Measurements from ENCODE around the gene ABCA13.

The ABCA13 gene

DNA sequence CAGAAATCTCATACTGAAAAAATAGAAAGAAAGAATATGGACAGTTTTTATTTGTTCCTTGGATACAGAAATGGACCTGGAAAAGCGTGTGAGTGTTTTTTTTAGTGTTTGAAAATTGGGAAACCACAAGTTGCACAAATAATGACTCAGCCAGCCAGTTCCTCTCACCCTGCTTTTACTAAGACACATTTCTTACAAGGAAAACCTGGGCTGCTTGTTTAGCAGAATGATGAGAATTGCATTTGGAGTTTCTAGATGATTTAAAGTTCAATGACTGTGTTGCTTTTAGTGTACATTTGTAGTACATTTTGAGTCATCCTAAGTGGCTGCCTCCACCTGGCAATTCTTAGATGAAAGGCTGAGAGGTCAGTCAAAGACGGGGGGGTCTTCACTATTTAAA is 218.7 kb downstream of the ABCA13 start:
- DNase-seq: no peak

DNA sequence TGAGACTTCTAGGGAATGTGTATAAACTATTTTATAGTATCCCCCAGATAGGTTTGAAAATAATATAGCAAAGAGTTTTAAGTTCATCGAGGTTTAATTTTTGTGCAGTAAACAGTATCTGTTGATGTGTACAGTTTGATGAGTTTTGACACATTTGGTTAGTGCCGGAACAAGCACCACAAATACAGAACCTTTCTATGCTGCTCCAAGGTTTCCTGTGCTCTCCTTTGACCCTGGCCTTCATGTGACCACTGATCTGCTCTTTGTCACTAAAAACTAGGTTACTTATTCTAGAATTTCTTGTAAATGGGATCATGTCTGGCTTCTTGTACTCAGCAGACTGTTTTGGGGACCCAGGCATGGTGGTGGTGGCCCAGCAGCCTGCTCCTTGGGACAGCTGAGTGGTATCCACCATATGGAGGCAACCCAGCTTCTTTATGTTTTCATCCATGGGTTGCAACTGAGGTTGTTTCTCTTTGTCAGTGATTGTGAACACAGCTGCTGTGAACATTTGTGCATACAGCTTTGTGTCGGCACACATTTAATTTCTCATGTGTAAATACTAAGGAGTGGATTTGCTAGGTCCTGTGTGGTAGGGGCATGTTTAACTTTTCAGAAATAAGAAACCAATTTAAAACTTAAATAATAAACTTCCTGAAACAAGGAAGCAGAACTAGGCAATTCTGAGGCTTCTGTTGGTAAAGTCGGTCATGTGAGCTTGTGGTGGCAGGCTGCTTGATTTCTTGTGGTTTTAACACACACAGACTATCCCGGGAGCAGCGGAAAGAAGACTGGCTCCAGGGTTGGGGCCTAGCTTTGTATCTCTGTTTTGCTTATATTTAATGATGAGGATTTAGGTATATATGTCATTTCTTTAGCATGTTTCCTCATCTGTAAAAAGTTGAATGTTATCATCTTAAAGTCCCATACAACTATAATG is 219.4 kb downstream of the ABCA13 start:
- no peak for DNase-seq

DNA sequence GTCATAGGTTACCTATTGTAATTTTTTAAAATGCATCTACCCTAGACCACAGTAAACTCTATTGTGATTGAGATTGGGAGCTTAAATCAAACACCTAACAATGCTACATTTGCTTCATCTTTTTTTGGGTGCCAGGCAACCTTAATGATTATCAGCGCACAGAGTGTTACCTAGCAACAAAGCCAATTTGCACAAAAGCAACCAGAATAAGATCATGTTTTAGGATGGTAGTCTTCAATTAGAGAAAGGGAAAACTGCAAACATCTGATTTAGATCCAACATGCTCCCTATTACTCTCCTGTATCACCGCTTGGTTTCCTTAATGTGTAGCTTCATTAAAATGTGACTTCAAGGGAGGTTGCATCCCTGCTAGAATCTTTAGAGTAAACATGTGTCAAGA is 226.9 kb downstream of the ABCA13 start:
- DNase-seq: no peak

DNA sequence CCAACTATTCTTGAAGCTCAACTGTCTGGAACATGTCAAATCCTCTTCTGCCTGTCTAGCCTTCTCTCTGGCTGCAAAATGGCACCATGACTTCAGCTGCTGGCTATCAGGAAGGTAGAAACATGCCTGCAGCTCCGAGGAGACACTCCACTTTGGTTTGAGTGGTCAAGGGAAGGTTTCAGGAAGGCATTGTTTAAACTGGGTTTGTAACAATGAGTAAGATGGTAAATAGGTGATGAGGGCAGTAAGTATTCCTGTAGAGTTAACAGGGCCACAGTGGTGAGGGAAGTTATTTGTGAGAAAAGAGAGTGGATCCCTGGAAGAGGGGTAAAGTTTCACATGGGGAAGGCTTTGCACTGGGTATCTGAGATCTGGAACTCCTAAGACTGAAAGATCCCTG is 231.5 kb downstream of the ABCA13 start:
- no peak for DNase-seq

DNA sequence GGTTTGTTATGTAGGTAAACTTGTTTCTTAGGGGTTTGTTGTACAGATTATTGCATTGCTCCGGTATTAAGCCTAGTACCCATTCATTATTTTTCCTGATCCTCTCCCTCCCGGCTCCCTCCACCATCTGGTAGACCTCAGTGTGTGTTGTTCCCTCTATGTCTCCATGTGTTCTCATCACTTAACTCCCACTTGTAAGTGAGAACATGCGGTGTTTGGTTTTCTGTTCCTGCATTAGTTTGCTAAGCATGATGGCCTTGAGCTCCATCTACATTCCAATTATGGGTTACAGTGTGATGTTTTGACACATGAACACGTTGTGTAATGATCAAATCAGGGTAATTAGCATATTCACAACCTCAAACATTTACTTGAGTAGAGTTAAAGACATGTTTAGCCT is 237.5 kb downstream of the ABCA13 start:
- no peak for DNase-seq

DNA sequence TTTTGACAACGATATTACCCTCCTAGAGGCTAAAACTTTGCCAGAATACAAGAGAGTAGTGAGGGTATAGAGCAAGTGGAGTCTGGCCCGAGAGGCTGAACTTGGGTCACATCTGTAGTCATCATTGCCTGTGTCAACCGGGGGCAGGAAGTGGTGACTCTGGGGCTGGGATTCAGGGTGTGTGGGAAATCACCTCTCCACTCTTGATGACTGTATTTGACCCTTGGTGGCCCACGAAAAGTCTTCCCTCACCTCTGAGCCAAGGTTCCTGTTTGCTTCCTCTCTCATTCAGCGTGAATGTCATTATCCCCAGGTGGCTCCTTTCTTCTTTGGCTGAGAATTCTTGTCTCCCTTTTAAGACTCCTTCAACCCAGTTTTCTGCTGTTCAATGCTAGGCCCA is 240.4 kb downstream of the ABCA13 start:
- DNase-seq: no peak

DNA sequence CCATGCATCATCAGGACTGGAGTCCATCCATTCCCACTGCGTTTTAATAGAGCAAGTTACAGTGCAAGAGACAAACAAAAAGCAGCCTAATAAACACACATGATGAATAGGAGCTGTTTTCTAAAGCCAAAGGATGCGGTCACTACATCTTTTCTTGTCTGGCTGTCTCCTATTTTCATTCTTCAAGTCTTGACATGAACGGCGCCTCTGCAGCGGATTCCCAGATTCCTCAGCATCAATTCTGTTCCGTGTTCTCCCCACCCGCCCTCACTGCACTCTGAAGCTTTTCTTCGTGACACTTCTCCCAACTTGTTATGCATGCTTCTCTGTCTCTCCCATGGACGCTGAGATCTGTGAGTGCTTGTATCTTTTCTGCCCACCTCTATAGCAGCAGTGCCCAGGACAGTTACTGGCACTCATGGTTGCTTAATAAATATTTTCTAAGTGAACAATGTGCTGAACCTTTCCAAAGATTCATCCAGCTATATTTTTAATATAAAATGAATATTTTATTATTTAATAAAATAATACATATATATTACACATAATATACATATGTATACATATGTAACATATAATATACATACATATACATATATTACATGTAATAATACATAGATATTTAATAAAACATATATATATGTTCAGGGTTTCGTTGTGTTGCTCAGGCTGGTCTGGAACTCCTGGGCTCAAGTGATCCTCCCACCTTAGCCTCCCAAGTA is 242.9 kb downstream of the ABCA13 start:
- no peak for DNase-seq

DNA sequence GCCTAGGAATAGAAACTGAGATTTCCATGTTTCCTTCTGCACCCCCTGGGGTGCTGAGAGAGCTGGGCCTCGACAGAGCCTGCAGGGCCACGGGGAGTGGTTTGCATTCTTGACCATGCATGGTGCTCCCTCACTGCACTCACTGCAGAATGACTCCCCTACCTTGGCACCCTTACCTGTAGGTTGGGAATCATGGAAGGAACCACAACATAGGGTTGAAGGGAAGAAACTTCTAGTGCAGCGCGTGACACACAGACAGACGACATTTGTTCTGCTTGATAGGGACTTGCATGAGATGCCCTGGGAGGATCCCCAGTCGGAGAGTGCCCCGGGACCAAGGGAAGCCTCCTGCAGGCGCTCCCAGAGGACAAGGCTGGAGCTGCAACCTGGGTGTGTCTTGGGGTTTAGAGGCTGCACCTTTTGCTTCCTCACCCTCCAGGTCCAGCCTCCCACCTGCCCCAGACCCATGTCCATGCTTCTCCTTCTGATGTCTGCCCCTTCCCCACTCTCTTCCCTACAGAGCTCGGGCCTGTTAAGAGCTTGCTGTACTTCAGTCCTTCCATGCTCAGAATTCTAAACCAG is 245.2 kb downstream of the ABCA13 start:
- DNase-seq: no peak

DNA sequence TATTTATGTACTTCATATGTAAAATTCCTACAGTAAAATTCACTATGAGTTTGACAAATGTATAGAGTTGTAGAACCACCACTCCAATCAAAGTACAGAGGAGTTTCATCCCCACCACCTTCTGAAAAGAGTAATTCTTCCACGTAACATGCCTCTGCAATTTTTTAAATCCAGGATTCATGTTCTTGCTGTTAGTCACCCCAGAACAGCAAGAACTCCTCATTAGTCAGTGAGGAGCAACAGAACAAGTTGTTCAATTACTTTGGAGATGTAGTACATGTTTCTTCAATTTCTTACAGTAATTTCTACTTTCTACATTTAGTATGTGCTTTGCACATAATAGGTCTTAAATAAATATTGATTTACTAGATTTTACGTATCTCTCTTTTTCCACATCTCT is 248.1 kb downstream of the ABCA13 start:
- no peak for DNase-seq

DNA sequence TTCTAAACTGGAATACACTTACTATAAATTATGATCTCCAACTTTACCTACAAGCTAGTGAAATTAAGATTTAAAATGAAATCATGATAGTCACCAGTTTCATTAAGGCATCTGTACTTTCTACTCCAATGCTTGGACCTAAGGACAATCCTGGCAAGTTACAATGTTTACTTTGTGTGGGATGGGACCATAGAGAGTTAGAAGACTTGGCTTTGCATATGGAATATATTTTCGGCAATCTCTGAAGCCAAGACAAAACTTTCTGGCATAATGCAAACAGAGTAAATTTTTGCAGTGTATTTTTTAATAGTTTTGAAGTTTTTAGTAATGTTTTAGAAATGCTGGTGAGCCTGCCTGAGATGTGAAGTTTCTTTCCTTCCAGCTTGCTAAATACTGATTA is 248.9 kb downstream of the ABCA13 start:
- no peak for DNase-seq

DNA sequence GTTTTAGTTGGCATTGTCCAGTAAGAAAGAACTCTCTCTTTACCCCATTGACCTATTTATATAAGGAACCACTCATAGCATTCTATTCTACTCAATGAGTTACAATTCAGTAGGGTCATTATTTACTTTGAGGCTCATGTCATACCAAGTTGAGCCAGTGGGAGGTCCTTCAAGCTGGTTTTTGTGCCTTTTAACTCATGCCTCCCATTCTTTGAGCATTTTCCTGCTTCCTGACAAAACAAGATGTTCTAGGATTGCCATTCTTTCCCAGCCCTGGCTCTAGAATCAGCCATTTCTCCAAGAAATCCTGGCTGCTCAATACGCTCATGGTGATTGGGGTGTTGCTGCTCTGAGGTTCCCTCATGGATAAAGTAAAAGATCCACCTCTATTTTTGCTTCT is 250.1 kb downstream of the ABCA13 start:
- no peak for DNase-seq

DNA sequence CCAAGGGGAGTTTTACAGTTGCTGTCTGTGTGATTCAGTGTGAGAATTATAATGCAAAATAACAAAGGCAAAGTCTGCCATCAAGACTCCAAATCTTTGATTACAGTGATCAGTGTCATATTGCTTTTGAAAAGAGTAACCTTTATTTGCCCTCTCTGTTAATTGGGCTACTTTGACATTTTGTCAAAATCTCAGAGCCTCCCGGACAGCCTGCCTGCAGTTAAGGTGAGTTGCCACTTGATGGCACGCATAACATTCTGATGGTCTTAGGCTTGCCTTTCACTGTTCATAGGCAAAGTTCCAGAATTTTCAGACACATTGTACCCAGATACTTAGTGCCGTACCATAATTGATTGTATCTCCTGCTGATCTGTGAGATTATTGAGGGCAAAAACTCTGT is 253.5 kb downstream of the ABCA13 start:
- DNase-seq: no peak

DNA sequence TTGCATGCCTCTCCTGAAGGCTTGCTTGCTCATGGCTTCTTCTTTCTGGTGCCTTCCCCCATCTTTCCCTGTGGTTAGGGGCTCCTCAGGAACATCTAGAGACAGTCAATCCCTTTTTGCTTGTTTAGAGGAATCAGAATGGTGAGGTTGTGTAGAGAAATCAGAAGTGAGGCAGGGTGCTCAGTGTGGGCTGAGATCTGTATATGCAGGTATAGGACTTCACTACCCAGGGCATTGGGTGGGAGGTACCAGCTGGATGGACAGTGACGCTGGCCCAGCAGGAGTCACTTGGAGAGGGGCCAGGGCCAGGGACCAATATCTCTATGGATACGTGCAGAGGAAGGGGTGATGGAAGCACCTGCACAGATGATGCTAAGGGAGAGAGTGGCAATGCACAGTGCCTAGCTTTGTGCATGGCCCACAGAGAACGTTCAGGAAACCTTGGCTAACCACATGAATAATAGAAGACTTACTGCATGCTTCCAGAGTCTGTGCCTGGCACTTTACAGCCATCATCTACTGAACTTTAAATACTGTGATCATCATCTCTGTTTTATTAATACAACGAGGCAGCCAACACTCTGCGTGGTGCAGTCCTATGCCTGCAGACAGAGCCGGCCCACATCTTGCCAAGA is 255.2 kb downstream of the ABCA13 start:
- DNase-seq: no peak

DNA sequence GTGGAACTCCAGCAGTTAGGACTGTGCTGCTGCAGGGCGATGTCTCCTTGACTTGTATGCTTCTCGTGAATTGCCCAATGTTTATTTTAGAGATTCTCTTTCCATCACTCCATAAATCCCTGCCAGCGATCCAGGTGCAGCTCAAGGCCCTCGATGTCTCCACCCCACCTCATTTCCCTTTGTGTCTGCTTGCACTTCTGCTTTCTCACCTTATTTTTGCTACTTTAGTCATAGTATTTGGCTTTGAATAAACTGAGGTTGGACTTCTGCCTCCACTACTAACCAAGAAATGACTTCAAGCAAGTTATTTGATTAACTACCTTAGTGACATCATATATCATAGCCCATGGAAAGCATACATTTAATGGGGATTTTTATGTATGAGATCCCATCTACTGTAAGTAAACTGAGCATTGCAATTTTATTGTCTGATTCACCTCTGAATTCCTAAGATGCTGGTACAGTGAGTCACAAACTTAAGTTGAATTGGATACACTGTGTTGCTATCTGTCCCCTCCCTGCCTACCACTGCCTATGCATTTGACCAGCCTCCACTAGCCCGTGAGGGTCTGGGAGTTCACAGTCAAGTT is 255.8 kb downstream of the ABCA13 start:
- no peak for DNase-seq

DNA sequence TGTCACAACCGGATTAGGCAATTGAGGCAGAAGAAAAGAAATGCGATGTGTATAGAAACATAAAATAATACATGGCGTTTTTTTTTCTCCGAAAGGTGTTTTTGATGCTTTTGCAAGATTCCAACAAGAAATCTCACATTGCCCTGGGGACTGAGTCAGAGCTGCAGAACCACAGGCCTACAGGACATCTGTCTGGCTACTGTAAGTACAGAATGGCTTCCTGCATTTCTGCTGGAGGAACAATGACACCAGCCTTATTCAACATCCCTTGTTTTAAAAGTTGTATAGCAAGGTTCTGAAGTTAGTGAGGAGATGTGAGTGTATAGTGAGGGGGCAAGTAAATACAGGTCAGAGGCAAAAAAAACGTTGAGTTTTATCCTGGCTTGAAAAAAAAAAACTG is 256.4 kb downstream of the ABCA13 start:
- no peak for DNase-seq

DNA sequence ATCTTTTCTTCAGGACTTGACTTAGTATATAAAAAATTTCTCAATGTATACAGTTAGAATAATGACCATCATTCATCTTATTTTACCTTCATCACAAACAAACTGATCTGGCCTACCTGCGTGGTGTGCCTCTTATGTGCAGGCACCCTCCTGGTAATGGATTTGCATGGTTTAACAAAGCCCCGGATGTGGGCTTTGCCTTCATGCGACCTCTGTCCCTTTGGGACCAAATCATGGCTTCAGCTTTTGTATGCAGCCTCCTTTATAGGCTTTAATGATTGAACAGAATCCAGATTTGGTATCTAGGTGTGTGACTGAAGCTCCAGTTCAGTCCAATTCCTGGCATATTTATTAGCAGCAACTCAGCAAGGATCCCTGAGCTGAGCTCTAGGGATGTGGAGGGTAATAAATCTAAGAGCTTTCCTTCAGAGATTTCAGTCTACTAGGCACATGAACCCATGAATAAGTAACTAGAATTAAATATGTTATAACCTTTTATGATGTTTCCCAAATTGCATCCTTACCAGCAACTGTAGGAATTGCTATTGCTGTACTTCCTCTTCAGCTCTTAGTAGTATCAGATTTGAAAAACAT is 256.9 kb downstream of the ABCA13 start:
- DNase-seq: no peak

DNA sequence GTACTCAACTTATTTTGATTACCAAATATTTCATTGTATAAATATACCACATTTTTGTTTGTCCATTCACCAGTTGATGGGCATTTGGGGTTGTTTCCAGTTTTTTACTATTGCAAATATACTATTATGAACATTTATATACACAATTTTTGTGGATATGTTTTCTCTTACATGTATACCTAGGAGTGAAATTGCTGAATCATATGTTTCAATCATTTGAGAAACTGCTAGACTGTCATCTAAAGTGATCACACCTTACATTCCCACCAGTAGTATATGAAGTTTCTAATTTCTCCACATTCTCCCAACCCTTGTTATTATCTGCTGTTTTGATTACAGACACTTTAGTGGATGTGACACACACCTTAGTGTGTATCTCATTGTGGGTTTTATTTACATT is 257.9 kb downstream of the ABCA13 start:
- no peak for DNase-seq

DNA sequence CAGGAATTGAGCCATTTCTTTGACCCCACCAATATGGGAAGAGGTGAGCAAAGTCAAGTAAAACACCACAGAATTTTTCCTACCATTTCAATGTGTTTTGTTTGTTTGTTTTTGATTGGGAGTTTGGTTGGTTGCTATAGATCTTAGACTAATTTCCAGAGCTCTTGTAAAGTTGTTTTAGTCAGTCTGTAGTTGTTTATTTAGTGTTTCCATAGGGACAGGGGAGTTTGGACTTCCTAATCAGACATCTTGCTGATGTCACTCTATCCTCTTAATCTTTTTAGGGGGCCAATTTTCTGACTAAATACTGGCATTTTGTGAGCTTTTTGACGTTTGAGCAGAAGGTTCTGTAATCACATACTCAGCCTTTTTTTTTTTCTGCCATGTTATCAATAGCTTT is 266.9 kb downstream of the ABCA13 start:
- no peak for DNase-seq

DNA sequence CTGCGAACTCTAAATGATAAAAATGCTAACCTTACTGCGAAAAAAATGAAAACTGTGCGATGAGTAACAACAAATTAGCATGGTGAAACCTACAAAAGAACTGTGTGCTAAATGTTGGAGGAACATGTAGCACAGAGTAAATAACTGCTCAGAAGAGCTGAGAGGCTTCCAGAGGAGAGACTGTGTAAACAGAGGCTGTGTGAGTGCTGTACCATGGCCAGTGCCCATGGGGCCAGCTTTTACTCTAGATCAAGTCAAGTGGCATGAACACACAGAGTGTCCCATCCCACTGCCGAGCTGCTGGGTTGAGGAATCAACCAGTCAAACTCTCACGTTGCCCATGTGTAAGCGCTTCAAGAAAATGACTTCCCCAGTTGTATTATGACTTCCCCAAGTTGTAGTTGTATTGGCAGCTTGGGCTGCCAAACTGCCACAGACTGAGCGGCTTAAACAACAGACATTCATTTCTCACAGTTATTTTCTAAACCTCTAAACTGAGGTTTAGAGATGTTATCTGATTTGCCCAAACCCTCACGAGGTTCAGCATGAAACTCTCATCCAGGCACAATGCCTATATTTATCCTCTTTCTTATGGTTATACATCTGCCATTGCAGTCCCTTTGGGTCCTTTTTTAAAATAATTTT is 270.7 kb downstream of the ABCA13 start:
- DNase-seq: no peak

DNA sequence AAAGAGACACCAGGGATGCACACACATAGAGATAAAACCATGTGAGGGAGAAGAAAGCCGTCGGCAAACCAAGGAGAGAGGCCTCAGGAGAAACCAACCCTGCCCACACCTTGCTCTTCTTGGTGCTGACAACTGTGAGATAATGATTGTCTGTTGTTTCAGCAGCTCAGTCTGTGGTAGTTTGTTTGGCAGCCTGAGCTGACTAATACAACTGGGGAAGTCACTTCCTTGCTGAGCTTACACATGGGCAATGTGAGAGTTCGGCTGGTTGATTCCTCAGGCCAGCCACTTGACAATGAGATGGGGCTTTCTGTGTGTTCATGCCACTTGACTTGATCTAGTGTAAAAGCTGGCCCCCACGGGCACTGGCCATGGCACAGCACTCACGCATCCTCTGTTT is 271.8 kb downstream of the ABCA13 start:
- DNase-seq: no peak

DNA sequence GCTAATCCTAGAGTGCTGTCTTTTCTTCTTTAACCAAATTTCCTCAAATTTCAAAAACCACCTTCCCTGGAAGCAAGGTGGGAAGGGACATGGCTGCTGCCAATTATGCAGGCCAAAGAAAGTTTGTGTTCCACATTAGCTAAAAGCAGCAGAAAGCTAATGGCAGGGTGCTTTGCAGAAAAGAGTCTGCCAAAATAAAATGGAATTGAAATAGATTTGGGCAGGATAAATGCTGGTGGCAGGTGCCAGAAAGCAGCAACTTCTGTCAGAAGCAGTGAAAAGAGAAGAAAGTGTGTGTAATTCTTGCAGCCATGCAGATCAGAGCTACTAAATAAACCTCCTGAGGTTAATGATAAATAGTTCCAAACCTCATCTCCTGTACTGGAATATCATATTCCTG is 275.5 kb downstream of the ABCA13 start:
- DNase-seq: no peak

DNA sequence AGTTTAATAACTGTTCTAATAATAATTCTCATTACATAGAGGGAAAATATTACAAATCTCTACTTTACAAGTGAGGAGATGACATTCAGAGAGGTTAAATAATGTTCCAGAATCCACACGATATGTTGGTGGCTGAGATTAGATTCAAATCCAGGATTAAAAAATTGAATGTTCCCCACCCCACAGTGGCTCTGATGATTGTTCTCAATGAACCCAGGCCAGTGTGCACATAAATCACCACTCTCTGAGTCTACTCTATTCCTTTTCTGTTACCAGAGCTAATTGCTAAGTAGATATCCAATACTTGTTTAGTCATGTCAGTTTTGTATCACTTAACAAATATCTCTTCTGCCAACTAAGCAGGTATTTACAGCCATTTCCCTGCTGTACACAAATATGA is 281.0 kb downstream of the ABCA13 start:
- DNase-seq: no peak
